HG03432 (cell line): Measurements from ENCODE around the gene IQCB1.
"Not testable (repeated sequence)": the region's sequence is repeated elsewhere in the genome, so short reads cannot be mapped to it uniquely, and the experiment has no call there.

Experiments used
- ATAC-seq: cut with Tn5 transposase; IDR thresholded peaks from one replicate; pipeline ENCODE4 v1.9.1; 2021; ENCODE audit warnings: mild to moderate bottlenecking, moderate library complexity; ENCODE audit not compliant: unreplicated experiment

IQCB1 gene

DNA sequence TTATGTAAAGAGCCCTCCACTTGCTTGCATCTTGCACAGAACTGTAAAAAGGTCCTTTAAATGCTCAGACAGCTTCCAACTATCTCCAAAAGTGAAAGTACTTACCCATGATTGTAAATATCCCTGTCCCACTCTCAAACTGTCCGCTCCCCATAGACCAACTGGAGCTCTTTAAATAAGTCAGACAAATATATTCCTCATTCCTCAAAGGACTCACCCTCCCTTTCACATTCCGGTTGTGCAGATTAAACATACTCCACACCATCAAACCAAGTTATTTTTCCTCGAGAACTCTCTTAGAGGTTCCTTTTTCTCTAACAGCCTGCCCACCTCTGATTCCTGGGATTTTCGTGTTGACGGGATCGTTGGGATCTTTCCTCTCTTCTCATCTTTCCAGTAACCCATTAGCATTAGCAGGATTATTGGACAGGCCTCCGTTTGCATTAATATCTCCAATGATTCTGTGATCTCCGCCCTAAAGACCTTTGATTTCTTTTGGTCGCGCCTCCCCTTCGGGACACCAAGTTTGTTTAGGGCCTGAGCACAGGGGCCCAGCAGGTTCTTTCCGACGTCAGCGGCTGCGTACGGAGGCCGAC, 86.1 kb downstream of the IQCB1 start:
- ATAC-seq, result peak; percentile 27

GRCh38 chr3:121747976-121748375, 86.9 kb downstream of the IQCB1 start:
- ATAC-seq, result no peak

GRCh38 chr3:121743106-121743505, 91.8 kb downstream of the IQCB1 start:
- not testable (repeated sequence) for ATAC-seq

DNA sequence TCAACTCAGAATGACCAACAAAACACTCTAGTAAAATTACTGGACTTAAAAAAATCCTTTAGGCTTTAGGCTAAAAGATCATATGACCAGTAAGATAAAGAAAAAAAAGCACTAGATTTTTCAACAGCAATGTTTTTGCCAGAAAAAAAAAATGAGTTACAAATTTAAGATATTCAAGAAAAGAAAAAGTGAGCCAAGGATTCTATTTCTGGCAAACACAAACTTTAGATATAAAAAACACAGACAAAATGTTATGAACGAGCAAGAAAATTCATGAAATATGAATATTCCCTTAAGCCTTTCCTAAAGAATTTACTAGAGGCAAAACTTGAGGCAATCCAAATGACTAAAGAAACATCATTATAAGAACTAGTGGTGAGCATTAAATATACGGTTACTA, 94.0 kb downstream of the IQCB1 start:
- ATAC-seq, result no peak

GRCh38 chr3:121739902-121740301, 95.0 kb downstream of the IQCB1 start:
- ATAC-seq, result no peak

DNA sequence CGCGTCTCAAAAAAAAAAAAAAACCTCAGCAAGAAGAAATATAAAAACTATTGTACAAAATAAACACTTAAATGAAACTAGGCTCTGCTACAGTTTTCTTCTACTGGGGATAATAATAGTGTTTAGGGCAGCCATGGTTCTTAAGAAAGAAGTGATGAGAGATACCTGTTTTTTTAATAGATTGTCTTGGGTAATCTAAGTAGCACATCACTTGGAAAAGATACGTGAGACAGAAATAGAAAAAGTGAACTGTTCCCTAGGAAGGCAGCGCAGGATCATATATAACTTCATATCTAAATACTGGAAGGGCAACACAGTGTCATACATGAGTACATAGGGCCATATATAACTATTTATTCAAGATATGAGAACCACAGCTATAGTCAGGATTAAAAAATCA, 97.2 kb downstream of the IQCB1 start:
- no peak for ATAC-seq

- no peak for ATAC-seq
Measured at GRCh38 chr3:121736112-121736511, 98.7 kb downstream of the IQCB1 start.

DNA sequence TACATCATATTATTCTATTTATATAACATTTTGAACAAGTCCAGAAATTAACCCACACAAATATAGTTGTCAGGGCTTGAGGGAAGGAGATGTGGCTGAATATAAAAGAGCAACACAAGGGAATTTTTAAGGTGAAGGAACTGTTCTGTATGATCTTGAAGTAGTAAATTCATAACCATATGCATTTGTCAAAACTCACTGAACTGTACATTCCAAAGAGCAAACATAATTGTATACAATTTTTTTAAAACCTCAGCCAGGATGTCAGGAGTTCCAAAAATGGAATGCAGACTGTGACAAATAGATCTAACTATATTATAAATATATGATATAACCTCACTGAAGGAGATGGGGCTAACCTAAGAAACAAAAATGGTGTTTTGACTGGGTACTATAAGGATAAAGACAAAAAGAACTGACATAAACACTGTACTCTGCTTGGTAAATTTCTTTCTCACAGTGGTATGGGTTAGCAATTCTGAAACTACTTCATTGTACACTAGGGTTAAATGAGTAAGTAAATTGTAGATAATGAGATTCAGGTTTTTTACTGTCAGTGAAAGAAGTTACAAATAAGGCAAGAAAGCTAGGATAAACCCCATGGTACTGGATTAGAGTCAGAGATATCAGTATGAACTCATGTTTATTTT, 99.7 kb downstream of the IQCB1 start:
- ATAC-seq, result peak; percentile 97

- no peak for ATAC-seq
Measured at GRCh38 chr3:121730940-121731687, 103.7 kb downstream of the IQCB1 start.

DNA sequence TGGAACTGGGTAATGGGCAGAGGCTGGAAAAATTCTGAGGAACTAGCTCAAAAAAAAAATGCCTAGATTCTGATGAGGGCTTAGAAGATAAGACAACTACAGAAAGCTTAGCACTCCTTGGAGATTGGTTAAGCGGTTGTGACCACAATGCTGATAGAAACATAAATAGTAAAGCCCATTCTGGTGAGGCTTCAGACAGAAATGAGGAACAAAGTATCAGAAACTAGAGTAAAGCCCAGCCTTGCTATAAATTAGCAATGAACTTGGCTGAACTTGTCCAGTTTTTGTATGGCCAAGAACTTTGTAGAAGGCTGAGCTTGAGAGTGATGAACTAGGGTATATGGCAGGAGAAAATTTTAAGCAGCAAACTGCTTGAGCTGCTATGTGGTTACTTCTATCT, 110.7 kb downstream of the IQCB1 start:
- ATAC-seq, result peak; percentile 95

DNA sequence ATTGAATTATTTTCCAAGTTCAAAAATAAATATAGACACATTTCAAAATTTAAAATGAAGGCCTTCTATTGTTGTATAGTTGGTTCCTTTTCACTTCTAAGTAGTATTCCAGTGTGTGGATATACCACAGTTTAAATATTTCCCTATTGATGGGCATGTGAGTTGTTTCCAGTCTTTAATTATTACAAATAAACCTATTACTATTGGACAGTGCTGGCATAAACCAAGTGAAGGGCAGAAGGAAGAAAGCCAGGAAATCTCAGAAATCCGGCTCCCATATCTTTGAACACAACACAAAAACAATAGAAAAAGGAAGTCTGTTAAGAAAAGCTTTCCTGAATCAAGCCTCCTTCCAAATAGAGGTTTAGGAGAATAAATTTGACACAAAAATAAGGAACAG, 111.4 kb downstream of the IQCB1 start:
- ATAC-seq, result no peak

DNA sequence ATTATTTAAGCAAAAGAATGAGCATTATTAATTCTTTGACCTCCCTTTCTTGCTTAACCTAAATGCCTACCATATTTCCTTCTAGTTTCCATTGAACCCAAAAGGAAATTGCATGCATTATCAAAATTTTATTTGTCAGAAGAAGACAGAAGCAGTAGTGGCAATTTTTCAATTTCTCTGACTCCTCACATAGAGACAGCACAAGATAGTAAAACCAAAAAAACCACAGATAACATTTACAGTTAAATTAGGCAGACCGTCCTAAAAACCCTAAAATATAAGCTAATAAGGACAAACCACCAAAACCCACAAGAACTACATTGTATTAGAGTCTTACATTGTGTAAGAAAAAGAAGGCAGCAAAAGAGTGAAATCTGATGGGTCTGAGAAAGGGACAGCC, 112.4 kb downstream of the IQCB1 start:
- ATAC-seq, result no peak

- no peak for ATAC-seq
Measured at GRCh38 chr3:121720163-121720562, 114.7 kb downstream of the IQCB1 start.
